ENCODE measurements around the gene ART1.
"Not testable (repeated sequence)": the region's sequence is repeated elsewhere in the genome, so short reads cannot be mapped to it uniquely, and the experiment has no call there.

Gene ART1

GRCh38 chr11:3644817-3645235 lies at the start of gene ART1:
Gene ART1, plus strand, starts transcription at chr11:3645128. Its CDS starts 14,086 bp downstream, at chr11:3659214.
- no peak for DNase-seq (ENCODE audit: low read depth, low spot score)

- not testable (repeated sequence) for DNase-seq (ENCODE audit: low read depth, low spot score)
Measured at GRCh38 chr11:3597743-3598142, 47.2 kb upstream of the ART1 start.

GRCh38 chr11:3600201-3600600 lies 44.7 kb upstream of the ART1 start:
- not testable (repeated sequence) for DNase-seq (ENCODE audit: low read depth, low spot score)

- no peak for DNase-seq (ENCODE audit: low read depth, low spot score)
Measured at GRCh38 chr11:3604167-3604566, 40.8 kb upstream of the ART1 start.

GRCh38 chr11:3605283-3605662 lies 39.7 kb upstream of the ART1 start:
- no peak for DNase-seq (ENCODE audit: low read depth, low spot score)

- no peak for DNase-seq (ENCODE audit: low read depth, low spot score)
Measured at GRCh38 chr11:3605771-3606203, 39.1 kb upstream of the ART1 start.

- DNase-seq (ENCODE audit: low read depth, low spot score): no peak
Measured at GRCh38 chr11:3609416-3610265, 35.3 kb upstream of the ART1 start.

GRCh38 chr11:3610846-3611245 lies 34.1 kb upstream of the ART1 start:
- DNase-seq (ENCODE audit: low read depth, low spot score): no peak

GRCh38 chr11:3611976-3612678 lies 32.8 kb upstream of the ART1 start:
- no peak for DNase-seq (ENCODE audit: low read depth, low spot score)

GRCh38 chr11:3613998-3614741 lies 30.8 kb upstream of the ART1 start:
- no peak for DNase-seq (ENCODE audit: low read depth, low spot score)

GRCh38 chr11:3614742-3615171 lies 30.2 kb upstream of the ART1 start:
- no peak for DNase-seq (ENCODE audit: low read depth, low spot score)

- DNase-seq (ENCODE audit: low read depth, low spot score): no peak
Measured at GRCh38 chr11:3615998-3616397, 28.9 kb upstream of the ART1 start.

- no peak for DNase-seq (ENCODE audit: low read depth, low spot score)
Measured at GRCh38 chr11:3616721-3617460, 28.0 kb upstream of the ART1 start.

- no peak for DNase-seq (ENCODE audit: low read depth, low spot score)
Measured at GRCh38 chr11:3617990-3618389, 26.9 kb upstream of the ART1 start.

GRCh38 chr11:3622521-3622920 lies 22.4 kb upstream of the ART1 start:
- no peak for DNase-seq (ENCODE audit: low read depth, low spot score)

GRCh38 chr11:3623121-3623520 lies 21.8 kb upstream of the ART1 start:
- DNase-seq (ENCODE audit: low read depth, low spot score): no peak

- no peak for DNase-seq (ENCODE audit: low read depth, low spot score)
Measured at GRCh38 chr11:3623767-3624458, 21.0 kb upstream of the ART1 start.

- DNase-seq (ENCODE audit: low read depth, low spot score): no peak
Measured at GRCh38 chr11:3626250-3626960, 18.5 kb upstream of the ART1 start.

- DNase-seq (ENCODE audit: low read depth, low spot score): no peak
Measured at GRCh38 chr11:3627291-3627690, 17.6 kb upstream of the ART1 start.

GRCh38 chr11:3631331-3631730 lies 13.6 kb upstream of the ART1 start:
- no peak for DNase-seq (ENCODE audit: low read depth, low spot score)
